Kidney (tissue), 14 donors: ENCODE data around the gene PFKP. TPM values are rescaled to one million over a fixed set of nuclear protein-coding genes. Genes with fewer than 3 reads are reported as not detected.

Source experiments
- DNase-seq, 5 donors: peaks; one replicate each; pipeline ENCODE4 v3.0.0-alpha.2; 2013 to 2020
- FAIRE-seq: peaks from 2 replicates; lab custom pipeline; 2012; peaks lifted over from hg19 to GRCh38; lab: Jason Lieb, UNC
- H3K27ac ChIP-seq, 2 donors: one replicate each; pipeline ENCODE4 v1.7.0; 2013; ENCODE audit warnings: low read depth in 2 of 2, low read length in 2 of 2, inconsistent platforms in 1 of 2
- H3K27me3 ChIP-seq: one replicate; pipeline ENCODE4 v1.7.1; 2013; ENCODE audit warnings: low read length, inconsistent platforms; ENCODE audit not compliant: control insufficient read depth, insufficient read depth
- H3K36me3 ChIP-seq, 3 donors: one replicate each; pipeline versions ENCODE4 v1.7.0 to v1.7.1; 2013; ENCODE audit warnings: low read length in 3 of 3, control low read depth in 1 of 3, inconsistent platforms in 1 of 3; ENCODE audit not compliant: insufficient read depth in 3 of 3, control insufficient read depth in 2 of 3
- H3K4me1 ChIP-seq, 3 donors: one replicate each; pipeline versions ENCODE4 v1.7.0 to v1.7.1; 2013; ENCODE audit warnings: low read length in 3 of 3, inconsistent platforms in 1 of 3, low read depth in 1 of 3; ENCODE audit not compliant: control insufficient read depth in 2 of 3, insufficient read depth in 2 of 3
- H3K4me3 ChIP-seq, 3 donors: one replicate each; pipeline versions ENCODE4 v1.7.0 to v1.8.1; 2013; ENCODE audit warnings: low read length in 3 of 3, control low read depth in 1 of 3, inconsistent platforms in 1 of 3
- H3K9ac ChIP-seq, 3 donors: one replicate each; pipeline versions ENCODE4 v1.7.0 to v1.7.1; 2013; ENCODE audit warnings: low read length in 3 of 3, control low read depth in 1 of 3, inconsistent platforms in 1 of 3
- H3K9me3 ChIP-seq, 3 donors: one replicate each; pipeline versions ENCODE4 v1.7.0 to v1.7.1; 2013; ENCODE audit warnings: low read length in 3 of 3, control low read depth in 1 of 3, inconsistent platforms in 1 of 3; ENCODE audit not compliant: control insufficient read depth in 2 of 3, insufficient read depth in 1 of 3
- intact Hi-C: fragments of 100-400 bp; cut with DNase I; formaldehyde crosslinking; loops from one replicate; pipeline ENCODE4 v1.11.1; 2022
- polyA plus RNA-seq: library from polyadenylated mRNA; stranded (reverse); fragments of 350-450 nt; fragmentation: Illumina TruSeq; extraction: RNeasy Lipid Tissue Mini Kit (QIAGEN cat#74804); gene quantifications from one replicate; pipeline ENCODE4 v1.2.3, GENCODE V29; 2014; ENCODE audit warnings: low read depth, low replicate concordance; ENCODE audit not compliant: insufficient read depth
- total RNA-seq: library from RNA; stranded (reverse); fragmentation: NEBNext Ultra II Directional; extraction: Animal tissue kit (Norgen Biotek cat#: 25700); gene quantifications from one replicate; pipeline ENCODE4 v1.2.1, GENCODE V29; 2021
- TF ChIP-seq, protein P1 (sequence below): IDR thresholded peaks from 3 replicates; pipeline ENCODE4 v1.5.1; 2012; ENCODE audit warnings: mild to moderate bottlenecking, moderate library complexity, borderline replicate concordance; ENCODE audit not compliant: insufficient read depth; ENCODE audit errors: extremely low read depth
- donor health status: control.
- donor health status: control.
- donor health status: control.
- donor health status: control.
- donor health status: control.
- donor health status: DM: yes; HTN: yes; CAD: no.
- donor health status: Normal renal cell carcinoma (clear cell type).

The PFKP gene
- total and polyA plus RNA-seq, 2 donors from 2014 or later = 51.2 to 139 TPM

DNA sequence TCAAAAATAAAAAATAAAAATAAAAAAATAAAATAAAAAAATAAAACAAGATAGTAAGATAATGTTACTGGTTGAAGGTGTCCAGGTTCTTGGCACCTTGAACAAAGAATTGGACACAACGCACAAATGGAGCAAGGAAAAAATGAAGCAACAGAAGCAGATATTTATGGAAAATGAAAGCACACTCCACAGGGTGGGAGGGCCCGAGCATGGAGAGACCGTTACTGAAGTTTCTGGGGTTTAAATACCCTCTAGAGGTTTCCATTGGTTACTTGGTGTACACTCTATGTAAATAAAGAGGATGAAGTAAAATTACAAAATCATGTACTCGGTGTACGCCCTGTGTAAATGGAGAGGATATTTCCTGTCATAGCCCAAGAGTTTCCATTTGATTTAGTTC lies 15.7 kb upstream of the PFKP start:
- no peak overlapping the region for H3K4me3 ChIP-seq
- no peak for DNase-seq
- no peak overlapping the region for H3K27ac ChIP-seq
- peaks cover 0 to 3% (median 0%) of the 10 kb centered on the region in 3 donors for H3K9me3 ChIP-seq
- no peaks in the 10 kb centered on the region for H3K4me1 ChIP-seq
- intact Hi-C loops = no loop called here
- no peak for FAIRE-seq
- H3K9ac ChIP-seq = no peak overlapping the region
- TF ChIP-seq, protein P1, sequence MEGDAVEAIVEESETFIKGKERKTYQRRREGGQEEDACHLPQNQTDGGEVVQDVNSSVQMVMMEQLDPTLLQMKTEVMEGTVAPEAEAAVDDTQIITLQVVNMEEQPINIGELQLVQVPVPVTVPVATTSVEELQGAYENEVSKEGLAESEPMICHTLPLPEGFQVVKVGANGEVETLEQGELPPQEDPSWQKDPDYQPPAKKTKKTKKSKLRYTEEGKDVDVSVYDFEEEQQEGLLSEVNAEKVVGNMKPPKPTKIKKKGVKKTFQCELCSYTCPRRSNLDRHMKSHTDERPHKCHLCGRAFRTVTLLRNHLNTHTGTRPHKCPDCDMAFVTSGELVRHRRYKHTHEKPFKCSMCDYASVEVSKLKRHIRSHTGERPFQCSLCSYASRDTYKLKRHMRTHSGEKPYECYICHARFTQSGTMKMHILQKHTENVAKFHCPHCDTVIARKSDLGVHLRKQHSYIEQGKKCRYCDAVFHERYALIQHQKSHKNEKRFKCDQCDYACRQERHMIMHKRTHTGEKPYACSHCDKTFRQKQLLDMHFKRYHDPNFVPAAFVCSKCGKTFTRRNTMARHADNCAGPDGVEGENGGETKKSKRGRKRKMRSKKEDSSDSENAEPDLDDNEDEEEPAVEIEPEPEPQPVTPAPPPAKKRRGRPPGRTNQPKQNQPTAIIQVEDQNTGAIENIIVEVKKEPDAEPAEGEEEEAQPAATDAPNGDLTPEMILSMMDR = no peak
- no peaks in the 10 kb centered on the region for H3K36me3 ChIP-seq
- no peaks in the 10 kb centered on the region for H3K27me3 ChIP-seq

DNA sequence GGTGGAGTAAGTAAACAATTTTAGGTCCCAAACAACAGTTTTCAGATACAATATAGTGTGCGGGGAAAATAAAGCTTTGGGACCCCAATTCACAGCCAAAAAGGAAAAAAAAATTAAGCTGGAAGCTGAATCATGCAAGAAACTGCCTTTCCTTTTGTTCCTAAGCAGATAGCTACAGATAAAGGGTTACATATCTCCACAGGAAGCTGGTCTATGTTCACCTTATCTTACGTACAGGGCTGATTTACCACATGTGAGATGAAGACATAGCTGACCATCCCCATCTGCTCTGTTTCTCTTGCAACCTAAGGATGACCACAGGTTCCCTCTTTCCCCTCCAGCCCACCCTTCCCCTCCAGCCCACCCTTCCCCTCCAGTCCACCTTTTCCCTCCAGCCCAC lies 14.2 kb upstream of the PFKP start:
- H3K27ac ChIP-seq = no peak overlapping the region
- intact Hi-C loops = no loop called here
- TF ChIP-seq, protein P1 = no peak
- no peaks in the 10 kb centered on the region for H3K36me3 ChIP-seq
- H3K4me3 ChIP-seq = no peak overlapping the region
- H3K9me3 ChIP-seq = peaks cover 0 to 3% (median 0%) of the 10 kb centered on the region in 3 donors
- FAIRE-seq = no peak
- H3K9ac ChIP-seq = no peak overlapping the region
- DNase-seq = no peak
- no peaks in the 10 kb centered on the region for H3K27me3 ChIP-seq
- no peaks in the 10 kb centered on the region for H3K4me1 ChIP-seq

DNA sequence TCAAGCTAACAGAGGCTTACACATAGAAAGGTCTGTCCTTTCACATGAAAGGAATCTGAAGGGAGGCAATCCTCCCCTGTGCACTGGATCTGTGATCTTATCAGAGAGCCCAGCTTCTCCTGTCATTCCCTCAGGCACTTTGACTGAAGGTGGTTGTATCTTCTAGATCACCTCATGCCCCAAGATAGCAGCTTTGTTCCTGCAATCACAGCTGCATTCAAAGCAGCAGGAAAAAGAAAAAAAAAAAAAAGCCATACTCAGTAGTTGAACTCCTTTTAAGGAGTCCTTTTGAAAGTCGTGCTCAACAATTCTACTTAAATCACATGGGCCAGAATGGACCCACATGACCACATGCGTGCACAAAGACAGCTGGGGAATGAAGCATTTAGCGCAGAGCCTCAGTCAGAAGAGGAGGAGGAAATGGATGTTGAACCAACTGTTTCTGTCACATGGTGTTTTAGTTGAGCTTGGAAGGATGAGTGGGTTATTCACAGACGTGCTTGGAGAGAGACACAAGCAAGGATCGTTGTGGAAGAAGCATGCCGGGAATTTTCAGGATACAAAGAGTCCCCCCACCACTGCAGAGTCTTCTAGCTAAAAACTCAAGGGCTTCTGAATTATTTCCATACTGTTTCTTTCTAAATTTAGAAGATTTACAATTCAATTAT lies 13.0 kb upstream of the PFKP start:
- H3K27ac ChIP-seq = no peak overlapping the region
- no peak for FAIRE-seq
- peaks cover 0 to 3% (median 0%) of the 10 kb centered on the region in 3 donors for H3K9me3 ChIP-seq

More for the DNA sequence above, 13.0 kb upstream of the PFKP start:
- DNase-seq = peak in 1 of 5 donors; percentile 41
- TF ChIP-seq, protein P1 = no peak
- no peaks in the 10 kb centered on the region for H3K27me3 ChIP-seq
- intact Hi-C loops = no loop called here
- H3K36me3 ChIP-seq = no peaks in the 10 kb centered on the region
- no peak overlapping the region for H3K9ac ChIP-seq
- no peak overlapping the region for H3K4me3 ChIP-seq
- no peaks in the 10 kb centered on the region for H3K4me1 ChIP-seq
